ENCODE results near the gene CPS1. TPM values are rescaled to one million over a fixed set of nuclear protein-coding genes. Genes with fewer than 3 reads are reported as not detected.

CPS1 gene
- total and polyA plus RNA-seq, 2 of the 8 experiments (the other 6 are each of a cell fraction or from before 2014, with no cell fraction given) = 7.9 to 15.7 TPM

DNA sequence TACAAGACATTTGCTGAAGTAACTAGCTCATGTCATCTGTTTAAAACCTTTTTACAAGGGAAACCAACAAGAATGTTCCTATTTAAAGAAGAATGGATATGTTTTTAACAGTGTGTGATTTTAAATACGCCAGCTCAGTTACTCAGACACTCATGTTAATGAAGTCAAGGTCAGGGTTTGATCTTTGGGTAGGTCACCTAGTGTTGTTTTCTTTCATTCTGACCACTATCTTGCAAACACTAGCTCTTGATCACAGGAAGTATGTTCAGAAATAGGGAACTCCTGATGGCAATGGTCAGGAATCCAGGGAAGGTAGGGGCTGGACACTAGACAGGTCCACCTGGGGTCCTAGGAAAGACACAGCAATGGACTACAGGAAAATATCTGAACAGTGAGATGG, 116.7 kb downstream of the CPS1 start (continued):
- TF ChIP-seq BRCA1 (IDR thresholded peaks at IDR 0.05; ENCODE audit: low read depth, low read length) (no peak), MAX (IDR thresholded peaks at IDR 0.05) (no peak), JUN (IDR thresholded peaks at IDR 0.05; ENCODE audit: low read depth, low read length) (no peak), CBX5 (IDR thresholded peaks at IDR 0.05; ENCODE audit: low read depth, low read length) (no peak), RFX5 (IDR thresholded peaks at IDR 0.05; ENCODE audit: borderline replicate concordance, low read depth, low read length) (no peak)
